ENCODE results near the gene TMEM191C. TPM values are rescaled to one million over a fixed set of nuclear protein-coding genes. Genes with fewer than 3 reads are reported as not detected.
"Not testable (repeated sequence)": the region's sequence is repeated elsewhere in the genome, so short reads cannot be mapped to it uniquely, and the experiment has no call there.

TMEM191C gene
- total RNA-seq, 1 donor from 2014 or later: 5.1 TPM

GRCh38 chr22:21449531-21450319 lies 17.5 kb upstream of the TMEM191C start:
- no peaks in the 10 kb centered on the region for H3K9me3 Mint-ChIP-seq (ENCODE audit: low read depth)
- peaks cover 3% of the 10 kb centered on the region for H3K36me3 Mint-ChIP-seq (ENCODE audit: insufficient read depth)
- H3K4me3 Mint-ChIP-seq (ENCODE audit: low read depth): no peak overlapping the region
- DNase-seq (ENCODE audit: low spot score, unreplicated experiment): no peak
- H3K27me3 Mint-ChIP-seq: no peaks in the 10 kb centered on the region
- H3K4me1 Mint-ChIP-seq (ENCODE audit: low read depth): no peaks in the 10 kb centered on the region
- no peak overlapping the region for H3K27ac Mint-ChIP-seq
- no peak for TF ChIP-seq CTCF (IDR thresholded peaks at IDR 0.05; ENCODE audit: unreplicated experiment)

- peak; percentile 24 for TF ChIP-seq CTCF (IDR thresholded peaks at IDR 0.05; ENCODE audit: unreplicated experiment)
- no peaks in the 10 kb centered on the region for H3K4me1 Mint-ChIP-seq (ENCODE audit: low read depth)
- DNase-seq (ENCODE audit: low spot score, unreplicated experiment): no peak
- peaks cover 3% of the 10 kb centered on the region for H3K36me3 Mint-ChIP-seq (ENCODE audit: insufficient read depth)
- H3K27me3 Mint-ChIP-seq: no peaks in the 10 kb centered on the region
- H3K4me3 Mint-ChIP-seq (ENCODE audit: low read depth): no peak overlapping the region
- H3K27ac Mint-ChIP-seq: no peak overlapping the region
- no peaks in the 10 kb centered on the region for H3K9me3 Mint-ChIP-seq (ENCODE audit: low read depth)
These were observed 16.8 kb upstream of the TMEM191C start for GRCh38 chr22:21450320-21450831.

GRCh38 chr22:21450858-21451353 lies 16.3 kb upstream of the TMEM191C start:
- Mint-ChIP-seq H3K9me3 (ENCODE audit: low read depth) (no peaks in the 10 kb centered on the region), H3K27ac (peak overlapping the region; percentile 52), H3K4me1 (ENCODE audit: low read depth) (no peaks in the 10 kb centered on the region), H3K27me3 (no peaks in the 10 kb centered on the region), H3K36me3 (ENCODE audit: insufficient read depth) (peaks cover 3% of the 10 kb centered on the region), H3K4me3 (ENCODE audit: low read depth) (no peak overlapping the region)
- DNase-seq (ENCODE audit: low spot score, unreplicated experiment): no peak
- TF ChIP-seq CTCF (IDR thresholded peaks at IDR 0.05; ENCODE audit: unreplicated experiment): no peak

DNA sequence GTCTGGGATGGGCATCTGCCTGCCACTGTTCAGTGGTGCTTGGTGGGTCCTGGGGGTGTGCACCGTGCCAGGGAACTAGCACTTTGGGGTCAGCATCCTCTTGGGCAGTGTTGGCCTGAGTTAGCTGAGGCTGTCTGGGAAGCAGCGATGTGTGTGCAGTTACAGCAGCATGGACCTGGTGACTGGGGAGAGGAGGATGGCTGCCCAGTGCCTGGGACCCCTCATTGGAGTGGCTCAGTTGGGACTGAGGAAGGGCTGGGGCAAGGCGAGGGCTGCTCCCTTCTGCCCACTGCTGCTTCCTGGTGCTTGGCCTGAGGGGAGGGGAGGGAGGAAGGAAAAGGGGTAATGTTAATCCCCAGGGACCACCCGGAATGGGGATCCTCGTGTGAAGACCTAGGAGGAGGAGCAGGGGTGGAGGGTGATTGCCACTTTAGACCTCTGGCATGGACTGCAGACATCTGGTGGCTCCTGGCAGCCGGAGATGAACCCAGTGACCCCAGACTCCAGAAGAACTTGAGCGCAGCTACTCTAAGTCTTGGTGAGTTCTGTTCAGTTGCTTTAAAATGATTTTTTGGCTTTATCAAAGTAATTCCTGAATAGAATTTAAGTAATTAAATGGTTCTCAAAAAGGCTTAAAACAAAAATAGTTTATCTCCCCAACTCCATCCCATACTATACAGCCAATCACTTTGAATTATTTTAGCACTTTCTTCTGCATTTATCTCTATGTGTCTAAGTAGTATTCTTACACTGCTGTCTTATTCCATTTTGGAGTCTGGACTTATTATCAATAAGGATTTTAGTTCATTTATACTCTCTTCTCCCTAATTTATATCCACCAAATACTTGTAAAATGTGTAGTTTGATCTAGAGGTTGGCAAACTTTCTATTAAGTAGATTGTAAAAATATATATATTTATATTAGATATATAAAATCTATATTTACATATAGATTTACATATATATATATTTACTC lies 15.4 kb upstream of the TMEM191C start:
- peaks cover 3% of the 10 kb centered on the region for H3K36me3 Mint-ChIP-seq (ENCODE audit: insufficient read depth)
- H3K4me3 Mint-ChIP-seq (ENCODE audit: low read depth): no peak overlapping the region
- no peaks in the 10 kb centered on the region for H3K9me3 Mint-ChIP-seq (ENCODE audit: low read depth)
- no peak overlapping the region for H3K27ac Mint-ChIP-seq
- no peak for TF ChIP-seq CTCF (IDR thresholded peaks at IDR 0.05; ENCODE audit: unreplicated experiment)
- no peaks in the 10 kb centered on the region for H3K27me3 Mint-ChIP-seq
- DNase-seq (ENCODE audit: low spot score, unreplicated experiment): no peak
- peaks cover 4% of the 10 kb centered on the region for H3K4me1 Mint-ChIP-seq (ENCODE audit: low read depth)

DNA sequence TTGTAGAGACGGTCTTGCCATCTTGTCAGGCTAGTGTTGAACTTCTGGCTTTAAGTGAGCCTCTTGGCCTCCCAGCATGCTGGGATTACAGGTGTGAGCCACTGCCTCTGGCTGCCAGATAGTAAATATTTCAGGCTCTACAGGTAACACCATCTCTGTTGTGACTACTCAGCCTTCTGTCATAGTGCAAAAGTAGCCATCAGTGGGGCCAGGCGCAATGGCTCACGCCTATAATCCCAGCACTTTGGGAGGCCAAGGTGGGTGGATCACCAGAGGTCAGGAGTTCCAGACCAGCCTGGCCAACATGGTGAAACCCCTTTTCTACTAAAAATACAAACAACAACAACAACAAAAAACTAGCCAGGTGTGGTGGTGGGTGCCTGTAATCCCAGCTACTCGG lies 14.5 kb upstream of the TMEM191C start:
- H3K36me3 Mint-ChIP-seq (ENCODE audit: insufficient read depth); DNase-seq (ENCODE audit: low spot score, unreplicated experiment): not testable (repeated sequence)

GRCh38 chr22:21454998-21455333 lies 12.2 kb upstream of the TMEM191C start:
- not testable (repeated sequence) for H3K27me3 Mint-ChIP-seq; DNase-seq (ENCODE audit: low spot score, unreplicated experiment)

More for the DNA sequence above, 14.5 kb upstream of the TMEM191C start:
- peaks cover 12% of the 10 kb centered on the region for H3K4me1 Mint-ChIP-seq (ENCODE audit: low read depth)
- not testable (repeated sequence) for H3K4me3 Mint-ChIP-seq (ENCODE audit: low read depth); H3K27me3 Mint-ChIP-seq; H3K27ac Mint-ChIP-seq; H3K9me3 Mint-ChIP-seq (ENCODE audit: low read depth)

More at GRCh38 chr22:21454998-21455333, 12.2 kb upstream of the TMEM191C start:
- H3K36me3 Mint-ChIP-seq (ENCODE audit: insufficient read depth); H3K4me3 Mint-ChIP-seq (ENCODE audit: low read depth); H3K9me3 Mint-ChIP-seq (ENCODE audit: low read depth): not testable (repeated sequence)
- H3K27ac Mint-ChIP-seq: peak overlapping the region; percentile 83
- H3K4me1 Mint-ChIP-seq (ENCODE audit: low read depth): peaks cover 12% of the 10 kb centered on the region
